Suprapubic skin (tissue), 3 donors: ENCODE data around the gene ZNF892.

ENCODE experiments used
- POLR2A ChIP-seq, 2 donors: fragments of 450-650 bp; IDR thresholded peaks; one replicate each; pipeline ENCODE4 v1.6.1; 2017; ENCODE audit warnings: antibody characterized with exemption in 2 of 2, mild to moderate bottlenecking in 2 of 2, moderate library complexity in 2 of 2
- TF ChIP-seq, protein P1 (sequence below), 2 donors: fragments of 200-600 bp in 1 of 2; fragments of 450-650 bp in 1 of 2; sonication (generic) in 1 of 2; IDR thresholded peaks; one replicate each; pipeline ENCODE4 v1.5.1; 2016 to 2019; ENCODE audit warnings: antibody characterized with exemption in 2 of 2, mild to moderate bottlenecking in 1 of 2, moderate library complexity in 1 of 2

DNA sequence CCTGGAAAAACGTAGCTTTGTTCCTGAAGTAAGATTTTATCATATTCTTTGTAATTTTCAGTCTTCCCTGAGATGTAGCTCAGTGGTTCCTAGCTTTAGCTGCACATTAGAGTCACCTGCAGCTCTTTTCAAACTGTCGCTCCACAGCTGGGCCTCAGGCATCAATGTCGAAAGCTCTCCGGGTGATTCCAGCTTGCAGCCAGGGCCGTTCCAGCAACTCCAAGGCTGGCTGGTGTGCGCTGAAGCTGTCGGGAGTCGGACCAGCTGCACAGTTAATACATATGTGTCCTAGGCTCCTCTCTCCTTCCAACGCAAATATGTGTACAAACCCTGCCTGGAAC lies 42.3 kb upstream of the ZNF892 start:
- TF ChIP-seq, protein P1, sequence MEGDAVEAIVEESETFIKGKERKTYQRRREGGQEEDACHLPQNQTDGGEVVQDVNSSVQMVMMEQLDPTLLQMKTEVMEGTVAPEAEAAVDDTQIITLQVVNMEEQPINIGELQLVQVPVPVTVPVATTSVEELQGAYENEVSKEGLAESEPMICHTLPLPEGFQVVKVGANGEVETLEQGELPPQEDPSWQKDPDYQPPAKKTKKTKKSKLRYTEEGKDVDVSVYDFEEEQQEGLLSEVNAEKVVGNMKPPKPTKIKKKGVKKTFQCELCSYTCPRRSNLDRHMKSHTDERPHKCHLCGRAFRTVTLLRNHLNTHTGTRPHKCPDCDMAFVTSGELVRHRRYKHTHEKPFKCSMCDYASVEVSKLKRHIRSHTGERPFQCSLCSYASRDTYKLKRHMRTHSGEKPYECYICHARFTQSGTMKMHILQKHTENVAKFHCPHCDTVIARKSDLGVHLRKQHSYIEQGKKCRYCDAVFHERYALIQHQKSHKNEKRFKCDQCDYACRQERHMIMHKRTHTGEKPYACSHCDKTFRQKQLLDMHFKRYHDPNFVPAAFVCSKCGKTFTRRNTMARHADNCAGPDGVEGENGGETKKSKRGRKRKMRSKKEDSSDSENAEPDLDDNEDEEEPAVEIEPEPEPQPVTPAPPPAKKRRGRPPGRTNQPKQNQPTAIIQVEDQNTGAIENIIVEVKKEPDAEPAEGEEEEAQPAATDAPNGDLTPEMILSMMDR (IDR thresholded peaks at IDR 0.05), result no peak
- no peak for TF ChIP-seq POLR2A (IDR thresholded peaks at IDR 0.05)
